A549 (cell line): ENCODE measurements around the gene LRFN5. TPM values are rescaled to one million over a fixed set of nuclear protein-coding genes. Genes with fewer than 3 reads are reported as not detected.

Experiments used
- ATAC-seq, 2 experiments: fragments of 200-7000 bp in 1 of 2; fragments of >200 bp in 1 of 2; cut with Nextera tagmentation in 1 of 2; cut with Tn5 transposase in 1 of 2; 3 replicates each; pipeline versions ENCODE4 v1.8.0 to v1.9.1; 2018 to 2020; ENCODE audit warnings: mild to moderate bottlenecking in 1 of 2, moderate library complexity in 1 of 2
- CTCF ChIA-PET: fragments of 300-600 bp; sonication (Branson Sonifier 250); formaldehyde crosslinking; extraction: SDS; loops from one replicate; lab custom pipeline; 2021; ENCODE audit warnings: antibody characterized with exemption, inconsistent platforms; lab: Yijun Ruan, JAX
- POLR2A ChIA-PET: fragments of 350-600 bp; formaldehyde crosslinking; extraction: SDS; loops from one replicate; lab custom pipeline; 2021; ENCODE audit warnings: antibody characterized with exemption, inconsistent platforms; lab: Yijun Ruan, JAX
- DNase-seq, 2 experiments: peaks; one replicate each; pipeline versions ENCODE4 v3.0.0 to v3.0.0-alpha.2; 2011 to 2016; ENCODE audit warnings: low read depth in 1 of 2, low spot score in 1 of 2
- FAIRE-seq: peaks from 2 replicates; lab custom pipeline; 2011; peaks lifted over from hg19 to GRCh38; lab: Jason Lieb, UNC
- H3K27ac ChIP-seq, 2 experiments: fragments of >200 bp; sonication (Bioruptor Twin); formaldehyde crosslinking; 3 replicates each; pipeline ENCODE4 v1.5.1; 2016 to 2017
- H3K4me1 ChIP-seq: fragments of >200 bp; sonication (Bioruptor Twin); formaldehyde crosslinking; 3 replicates; pipeline ENCODE4 v1.6.1; 2016
- H3K4me2 ChIP-seq: fragments of >200 bp; sonication (Bioruptor Twin); formaldehyde crosslinking; 3 replicates; pipeline ENCODE4 v1.6.1; 2016
- H3K4me3 ChIP-seq: fragments of >200 bp; sonication (Bioruptor Twin); formaldehyde crosslinking; 3 replicates; pipeline ENCODE4 v1.5.1; 2016
- H3K9me3 ChIP-seq: fragments of >200 bp; sonication (Bioruptor Twin); formaldehyde crosslinking; 3 replicates; pipeline ENCODE4 v1.6.1; 2016
- CEBPB ChIP-seq, 2 experiments: fragments of >200 bp in 1 of 2; sonication (Bioruptor Twin) in 1 of 2; formaldehyde crosslinking in 1 of 2; IDR thresholded peaks; 2 replicates each; pipeline ENCODE4 v1.6.1; 2012 to 2016
- CHD2 ChIP-seq: fragments of 150-350 bp; IDR thresholded peaks from 2 replicates; pipeline ENCODE4 v1.6.1; 2014; ENCODE audit warnings: low read length; ENCODE audit not compliant: partially characterized antibody
- CHD4 ChIP-seq: fragments of 200-600 bp; sonication (generic); IDR thresholded peaks from 2 replicates; pipeline ENCODE4 v1.6.1; 2016; ENCODE audit warnings: antibody characterized with exemption, mild to moderate bottlenecking, borderline replicate concordance
- CTCF ChIP-seq: fragments of >200 bp; sonication (Bioruptor Twin); formaldehyde crosslinking; IDR thresholded peaks from 3 replicates; pipeline ENCODE4 v1.5.1; 2016
- E2F6 ChIP-seq: IDR thresholded peaks from 2 replicates; pipeline ENCODE4 v1.6.1; 2012; ENCODE audit warnings: low read depth, borderline replicate concordance
- EHF ChIP-seq: fragments of 250-450 bp; sonication (Bioruptor Pico); IDR thresholded peaks from 2 replicates; pipeline ENCODE4 v1.5.0; 2020; ENCODE audit warnings: mild to moderate bottlenecking
- EHMT2 ChIP-seq: fragments of 200-600 bp; sonication (generic); IDR thresholded peaks from 2 replicates; pipeline ENCODE4 v1.6.1; 2016; ENCODE audit warnings: antibody characterized with exemption, low read depth, mild to moderate bottlenecking, moderate library complexity
- ELK1 ChIP-seq: fragments of 150-350 bp; IDR thresholded peaks from 2 replicates; pipeline ENCODE4 v1.6.1; 2014; ENCODE audit warnings: low read depth, mild to moderate bottlenecking, low read length
- FOXS1 ChIP-seq: fragments of 250-450 bp; sonication (Bioruptor Pico); IDR thresholded peaks from 2 replicates; pipeline ENCODE4 v1.5.0; 2020; ENCODE audit warnings: mild to moderate bottlenecking, moderate library complexity
- HDAC2 ChIP-seq: fragments of 200-600 bp; sonication (generic); IDR thresholded peaks from 2 replicates; pipeline ENCODE4 v1.6.1; 2016
- HOXA7 ChIP-seq: fragments of 250-450 bp; sonication (Bioruptor Pico); IDR thresholded peaks from 2 replicates; pipeline ENCODE4 v1.5.0; 2020; ENCODE audit warnings: mild to moderate bottlenecking, moderate library complexity
- HOXB5 ChIP-seq: fragments of 250-450 bp; sonication (Bioruptor Pico); IDR thresholded peaks from 2 replicates; pipeline ENCODE4 v1.5.0; 2020; ENCODE audit warnings: mild to moderate bottlenecking, moderate library complexity
- JUN ChIP-seq, 2 experiments: fragments of >200 bp; sonication (Bioruptor Twin); formaldehyde crosslinking; IDR thresholded peaks; 2 replicates in 1 of 2; 3 replicates in 1 of 2; pipeline ENCODE4 v1.6.1; 2016 to 2017
- KDM5A ChIP-seq: fragments of 200-600 bp; sonication (generic); IDR thresholded peaks from 2 replicates; pipeline ENCODE4 v1.6.1; 2016; ENCODE audit warnings: antibody characterized with exemption, mild to moderate bottlenecking
- MAFK ChIP-seq: fragments of 450-650 bp; IDR thresholded peaks from 2 replicates; pipeline ENCODE4 v1.6.1; 2014; ENCODE audit not compliant: partially characterized antibody
- MAX ChIP-seq: IDR thresholded peaks from 2 replicates; pipeline ENCODE4 v1.6.1; 2012
- NR3C1 ChIP-seq: fragments of >200 bp; sonication (Bioruptor Twin); formaldehyde crosslinking; IDR thresholded peaks from 3 replicates; pipeline ENCODE4 v1.6.1; 2017
- PBX3 ChIP-seq: IDR thresholded peaks from 2 replicates; pipeline ENCODE4 v1.6.1; 2012
- POLR2A ChIP-seq: IDR thresholded peaks from 2 replicates; pipeline ENCODE4 v1.6.1; 2012; ENCODE audit warnings: mild to moderate bottlenecking, low read length
- RARB ChIP-seq: fragments of 250-450 bp; sonication (Bioruptor Pico); IDR thresholded peaks from 2 replicates; pipeline ENCODE4 v1.8.0; 2021; ENCODE audit warnings: mild to moderate bottlenecking, moderate library complexity
- REST ChIP-seq: fragments of 200-600 bp; sonication (generic); IDR thresholded peaks from 2 replicates; pipeline ENCODE4 v1.6.1; 2016; ENCODE audit warnings: antibody characterized with exemption, mild to moderate bottlenecking, moderate library complexity
- RFX5 ChIP-seq: fragments of 450-650 bp; IDR thresholded peaks from 2 replicates; pipeline ENCODE4 v1.7.1; 2014; ENCODE audit warnings: antibody characterized with exemption, mild to moderate bottlenecking, moderate library complexity
- RNF2 ChIP-seq: fragments of 200-600 bp; sonication (generic); IDR thresholded peaks from 2 replicates; pipeline ENCODE4 v1.6.1; 2016; ENCODE audit warnings: low read depth, mild to moderate bottlenecking, antibody characterized with exemption, moderate library complexity, borderline replicate concordance
- SMC3 ChIP-seq: fragments of >200 bp; sonication (Bioruptor Twin); formaldehyde crosslinking; IDR thresholded peaks from 3 replicates; pipeline ENCODE4 v1.6.1; 2018; ENCODE audit warnings: inconsistent platforms
- TFCP2L1 ChIP-seq: fragments of 250-450 bp; sonication (Bioruptor Pico); IDR thresholded peaks from 2 replicates; pipeline ENCODE4 v1.5.0; 2021; ENCODE audit warnings: mild to moderate bottlenecking
- TP53 ChIP-seq: fragments of 250-450 bp; sonication (Bioruptor Pico); IDR thresholded peaks from 2 replicates; pipeline ENCODE4 v1.5.0; 2021; ENCODE audit warnings: mild to moderate bottlenecking, moderate library complexity
- USF2 ChIP-seq: fragments of 450-650 bp; IDR thresholded peaks from 2 replicates; pipeline ENCODE4 v1.6.1; 2014; ENCODE audit warnings: antibody characterized with exemption
- ZNF302 ChIP-seq: fragments of 250-450 bp; sonication (Bioruptor Pico); IDR thresholded peaks from 2 replicates; pipeline ENCODE4 v1.9.0; 2021; ENCODE audit warnings: inconsistent platforms, mild to moderate bottlenecking, moderate library complexity
- ZSCAN20 ChIP-seq: fragments of 250-450 bp; sonication (Bioruptor Pico); IDR thresholded peaks from 2 replicates; pipeline ENCODE4 v1.8.0; 2022; ENCODE audit warnings: mild to moderate bottlenecking, moderate library complexity
- WGBS: methylation state at CpG from one replicate; pipeline ENCODE4 v1.1.6; 2017; ENCODE audit errors: missing lambda C conversion rate; 5-methylcytosine and 5-hydroxymethylcytosine counted together
- polyA plus RNA-seq, 4 experiments: library from polyadenylated mRNA; depleted of rRNA in 3 of 4; stranded (reverse); fragments of >200 nt; fragmentation: RNase III in 1 of 4; extraction: RNeasy Plus Mini Kit Qiagen cat#74134 plus additional on column Dnase treatment in 1 of 4; gene quantifications; 2 replicates in 3 of 4; 3 replicates in 1 of 4; pipeline ENCODE4 v1.2.3, GENCODE V29; 2011 to 2017

LRFN5 gene
- polyA plus RNA-seq, 2 of the 4 experiments (the other 2 are of a cell fraction) = not detected

- TF ChIP-seq CTCF = no peak
- no peak for TF ChIP-seq EHMT2
- no peak for TF ChIP-seq EHF (CRISPR knock-in tag)
- no peak for TF ChIP-seq CHD2
- TF ChIP-seq ZNF302 (CRISPR knock-in tag) = no peak
- TF ChIP-seq MAX = no peak
- TF ChIP-seq, all 56 proteins: peak for 0
These were observed 292.7 kb downstream of the LRFN5 start (continued) for GRCh38 chr14:41899416-41899815.

GRCh38 chr14:41900644-41901043 is 294.0 kb downstream of the LRFN5 start:
- CTCF ChIA-PET = no interaction called here
- Histone ChIP-seq H3K9me3 (no peaks in the 10 kb centered on the region), H3K4me1 (no peaks in the 10 kb centered on the region), H3K4me2 (no peak overlapping the region), H3K4me3 (no peak overlapping the region), H3K27ac (no peak overlapping the region)
- no peak for ATAC-seq
- DNase-seq = no peak
- WGBS = 66% methylated on average over 4 of the region's 4 CpGs
- no peak for FAIRE-seq
- POLR2A ChIA-PET = no interaction called here
- TF ChIP-seq PBX3 (no peak), CEBPB (IDR thresholded peaks at IDR 0.05) (no peak), HOXA7 (no peak), CHD4 (no peak), E2F6 (no peak), CHD2 (no peak), NR3C1 (no peak), RARB (CRISPR knock-in tag) (no peak), JUN (IDR thresholded peaks at IDR 0.05) (no peak), HDAC2 (no peak), HOXB5 (CRISPR knock-in tag) (no peak), ELK1 (no peak), RNF2 (no peak), EHF (CRISPR knock-in tag) (no peak), POLR2A (no peak), TFCP2L1 (CRISPR knock-in tag) (no peak), KDM5A (no peak)

GRCh38 chr14:41901089-41901488 is 294.4 kb downstream of the LRFN5 start:
- ATAC-seq = no peak
- Histone ChIP-seq H3K4me1 (no peaks in the 10 kb centered on the region), H3K4me3 (no peak overlapping the region), H3K27ac (no peak overlapping the region), H3K9me3 (no peaks in the 10 kb centered on the region), H3K4me2 (no peak overlapping the region)
- WGBS = 48% methylated on average over 3 of the region's 3 CpGs
- ChIA-PET POLR2A (no interaction called here), CTCF (no interaction called here)
- no peak for FAIRE-seq
- DNase-seq = no peak
- TF ChIP-seq REST (no peak), USF2 (no peak), FOXS1 (CRISPR knock-in tag) (no peak), MAFK (no peak), CHD2 (no peak), TP53 (CRISPR knock-in tag) (no peak), POLR2A (no peak), SMC3 (no peak), RFX5 (no peak), CHD4 (no peak), HOXB5 (CRISPR knock-in tag) (no peak), ZSCAN20 (no peak), ZNF302 (CRISPR knock-in tag) (no peak), CEBPB (IDR thresholded peaks at IDR 0.05) (no peak)
